Choroid plexus epithelial cell (primary cell): Measurements from ENCODE around the gene TMC3.

Experiments used
- DNase-seq: peaks from one replicate; pipeline ENCODE4 v3.0.0-alpha.2; 2010; ENCODE audit warnings: low read depth
- H3K4me3 ChIP-seq: 2 replicates; pipeline ENCODE4 v1.5.1; 2011; ENCODE audit warnings: low read depth, mild to moderate bottlenecking, control low read depth, low read length, moderate library complexity
- CTCF ChIP-seq: conservative IDR thresholded peaks from 2 replicates; pipeline ENCODE4 v1.5.1; 2011; ENCODE audit warnings: low read depth, mild to moderate bottlenecking, control low read depth, inconsistent platforms, low read length, moderate library complexity

Gene TMC3

GRCh38 chr15:81297147-81297572, 76.9 kb downstream of the TMC3 start:
- H3K4me3 ChIP-seq: no peak overlapping the region
- no peak for TF ChIP-seq CTCF
- DNase-seq: peak; percentile 39

- DNase-seq: peak; percentile 54
- no peak overlapping the region for H3K4me3 ChIP-seq
- TF ChIP-seq CTCF: no peak
These were observed 77.3 kb downstream of the TMC3 start for GRCh38 chr15:81296673-81297072.

GRCh38 chr15:81296186-81296585, 77.8 kb downstream of the TMC3 start:
- DNase-seq: no peak
- H3K4me3 ChIP-seq: no peak overlapping the region
- TF ChIP-seq CTCF: no peak

- DNase-seq: no peak
- H3K4me3 ChIP-seq: no peak overlapping the region
- no peak for TF ChIP-seq CTCF
These were observed 78.4 kb downstream of the TMC3 start for GRCh38 chr15:81295486-81296121.

- no peak for DNase-seq
- no peak overlapping the region for H3K4me3 ChIP-seq
- TF ChIP-seq CTCF: no peak
These were observed 79.5 kb downstream of the TMC3 start for GRCh38 chr15:81294516-81294880.

GRCh38 chr15:81293728-81294515, 80.1 kb downstream of the TMC3 start:
- TF ChIP-seq CTCF: no peak
- no peak overlapping the region for H3K4me3 ChIP-seq
- no peak for DNase-seq
